Activated B cell treated with CpG ODN at 0.5 μM for 24 hours (primary cell): Measurements from ENCODE around the gene PPP1R12B. TPM values are rescaled to one million over a fixed set of nuclear protein-coding genes. Genes with fewer than 3 reads are reported as not detected.
"Not testable (repeated sequence)": the region's sequence is repeated elsewhere in the genome, so short reads cannot be mapped to it uniquely, and the experiment has no call there.

Source experiments
- ATAC-seq: fragments of 200-7000 bp; cut with Tn5 transposase; one replicate; pipeline ENCODE4 v1.10.0; 2021; ENCODE audit warnings: low read depth, mild to moderate bottlenecking, moderate library complexity
- CTCF ChIA-PET: fragments of 350-600 bp; sonication (Branson Sonifier 250); formaldehyde crosslinking; loops from one replicate; lab custom pipeline; 2021; ENCODE audit warnings: antibody characterized with exemption; lab: Charles Lee
- POLR2A ChIA-PET: fragments of 350-600 bp; sonication (Branson Sonifier 250); formaldehyde crosslinking; loops from one replicate; lab custom pipeline; 2021; ENCODE audit warnings: antibody characterized with exemption; lab: Charles Lee
- DNase-seq: peaks from one replicate; pipeline ENCODE4 v3.0.0; 2022
- H3K27ac Mint-ChIP-seq: one replicate; pipeline ENCODE4 v1.8.0; 2020; ENCODE audit warnings: mixed read lengths
- H3K27me3 Mint-ChIP-seq: one replicate; pipeline ENCODE4 v1.8.0; 2021; ENCODE audit warnings: mixed read lengths
- H3K36me3 Mint-ChIP-seq: one replicate; pipeline ENCODE4 v1.8.0; 2021; ENCODE audit warnings: low read depth, mixed read lengths
- H3K4me1 Mint-ChIP-seq: one replicate; pipeline ENCODE4 v1.8.0; 2021; ENCODE audit warnings: mixed read lengths
- H3K4me3 Mint-ChIP-seq: one replicate; pipeline ENCODE4 v1.8.0; 2020; ENCODE audit warnings: mild to moderate bottlenecking, mixed read lengths
- H3K9me3 Mint-ChIP-seq: one replicate; pipeline ENCODE4 v1.8.0; 2020; ENCODE audit warnings: mixed read lengths
- intact Hi-C: fragments of 100-400 bp; cut with micrococcal nuclease; formaldehyde crosslinking; loops from one replicate; pipeline ENCODE4 v1.15.1; 2024
- total RNA-seq: library from RNA; stranded (reverse); gene quantifications from 2 replicates; pipeline ENCODE4 v1.2.3, GENCODE V29; 2022
- TF ChIP-seq, protein P1 (sequence below): fragments of 200-600 bp; IDR thresholded peaks from one replicate; pipeline ENCODE4 v1.8.0; 2022; ENCODE audit warnings: antibody characterized with exemption, mild to moderate bottlenecking

Gene PPP1R12B
- total RNA-seq, 1 donor from 2014 or later: 25.7 TPM

DNA sequence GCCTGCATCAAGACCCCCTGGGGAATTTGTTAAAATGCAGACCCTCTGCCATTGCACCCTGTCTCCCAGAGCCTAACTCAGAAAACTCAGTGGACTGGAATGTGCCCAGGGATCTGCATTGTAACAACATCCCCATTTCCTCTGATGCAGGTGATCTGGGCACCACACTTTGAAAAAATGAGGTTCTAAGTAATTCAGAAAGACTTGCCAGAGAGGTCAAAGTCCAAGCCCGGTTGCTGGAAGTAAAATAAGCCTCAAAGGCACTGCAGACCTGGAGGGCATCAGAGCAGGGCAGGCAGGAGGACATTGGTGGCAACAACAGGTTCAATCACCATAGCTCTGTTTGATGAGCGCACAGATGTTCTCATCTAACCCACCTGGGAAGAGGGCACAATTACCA lies 271.0 kb downstream of the PPP1R12B start:
- H3K27ac Mint-ChIP-seq: no peak overlapping the region

DNA sequence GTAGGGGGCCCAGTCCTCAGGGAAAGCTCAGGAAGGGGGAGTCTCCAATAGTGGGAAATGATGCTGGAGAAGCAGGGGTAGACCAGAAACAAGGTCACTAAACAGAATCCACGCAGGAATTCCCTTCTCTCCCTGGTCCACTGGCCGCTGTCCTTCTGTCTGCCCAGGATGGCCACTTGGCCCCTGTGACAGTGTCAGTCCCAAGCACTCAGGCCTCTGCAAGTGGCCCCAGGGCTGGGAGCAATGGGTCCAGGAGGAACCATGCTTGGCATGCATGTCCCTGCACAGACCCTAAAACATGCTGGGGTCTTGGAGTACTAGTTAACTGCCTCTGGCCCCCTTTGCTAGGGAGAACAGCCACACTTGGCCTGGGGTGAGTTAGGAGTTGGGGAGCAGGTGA lies 271.5 kb downstream of the PPP1R12B start:
- peaks cover 12% of the 10 kb centered on the region for H3K27me3 Mint-ChIP-seq
- H3K9me3 Mint-ChIP-seq, POLR2A ChIA-PET, CTCF ChIA-PET, H3K27ac Mint-ChIP-seq, DNase-seq, H3K36me3 Mint-ChIP-seq, ATAC-seq, H3K4me3 Mint-ChIP-seq: not testable (repeated sequence)
- intact Hi-C loops: loop anchor here (10.0 kb wide), 1 partner anchor 95 kb away; the partner anchor contains the start of gene SYT2
- peaks cover 42% of the 10 kb centered on the region for H3K4me1 Mint-ChIP-seq

More for the DNA sequence above, 271.0 kb downstream of the PPP1R12B start:
- ChIA-PET CTCF (no interaction called here), POLR2A (no interaction called here)
- DNase-seq: no peak
- H3K36me3 Mint-ChIP-seq: no peaks in the 10 kb centered on the region
- peaks cover 47% of the 10 kb centered on the region for H3K4me1 Mint-ChIP-seq
- no peaks in the 10 kb centered on the region for H3K9me3 Mint-ChIP-seq
- no peak for ATAC-seq
- no peak overlapping the region for H3K4me3 Mint-ChIP-seq
- peaks cover 12% of the 10 kb centered on the region for H3K27me3 Mint-ChIP-seq
- TF ChIP-seq, protein P1, sequence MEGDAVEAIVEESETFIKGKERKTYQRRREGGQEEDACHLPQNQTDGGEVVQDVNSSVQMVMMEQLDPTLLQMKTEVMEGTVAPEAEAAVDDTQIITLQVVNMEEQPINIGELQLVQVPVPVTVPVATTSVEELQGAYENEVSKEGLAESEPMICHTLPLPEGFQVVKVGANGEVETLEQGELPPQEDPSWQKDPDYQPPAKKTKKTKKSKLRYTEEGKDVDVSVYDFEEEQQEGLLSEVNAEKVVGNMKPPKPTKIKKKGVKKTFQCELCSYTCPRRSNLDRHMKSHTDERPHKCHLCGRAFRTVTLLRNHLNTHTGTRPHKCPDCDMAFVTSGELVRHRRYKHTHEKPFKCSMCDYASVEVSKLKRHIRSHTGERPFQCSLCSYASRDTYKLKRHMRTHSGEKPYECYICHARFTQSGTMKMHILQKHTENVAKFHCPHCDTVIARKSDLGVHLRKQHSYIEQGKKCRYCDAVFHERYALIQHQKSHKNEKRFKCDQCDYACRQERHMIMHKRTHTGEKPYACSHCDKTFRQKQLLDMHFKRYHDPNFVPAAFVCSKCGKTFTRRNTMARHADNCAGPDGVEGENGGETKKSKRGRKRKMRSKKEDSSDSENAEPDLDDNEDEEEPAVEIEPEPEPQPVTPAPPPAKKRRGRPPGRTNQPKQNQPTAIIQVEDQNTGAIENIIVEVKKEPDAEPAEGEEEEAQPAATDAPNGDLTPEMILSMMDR: no peak
- intact Hi-C loops: loop anchor here (5.0 to 10.0 kb wide), 3 partner anchors 52 to 455 kb away; partner anchors contain the start of gene PTPN7

DNA sequence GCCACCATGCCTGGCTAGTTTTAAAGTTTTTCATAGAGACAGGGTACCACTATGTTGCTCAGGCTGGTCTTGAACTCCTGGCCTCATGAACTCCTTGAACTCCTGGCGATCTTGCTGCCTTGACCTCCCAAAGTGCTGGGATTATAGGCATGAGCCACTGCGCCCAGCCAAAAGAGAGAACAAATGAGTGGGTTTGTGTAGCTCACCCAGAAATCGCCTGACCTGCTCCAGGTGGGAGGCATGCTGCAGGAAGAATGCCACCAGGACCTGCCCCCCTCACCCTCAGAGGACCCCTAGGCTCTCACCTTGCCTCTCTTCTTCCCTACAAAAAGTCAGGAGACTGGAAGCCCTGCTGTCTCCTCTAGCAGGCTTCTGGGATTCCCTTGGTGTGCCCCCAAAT lies 272.9 kb downstream of the PPP1R12B start:
- H3K4me1 Mint-ChIP-seq: peaks cover 36% of the 10 kb centered on the region
- POLR2A ChIA-PET: no interaction called here
- H3K27me3 Mint-ChIP-seq: peaks cover 12% of the 10 kb centered on the region
- no peak overlapping the region for H3K4me3 Mint-ChIP-seq
- CTCF ChIA-PET: no interaction called here
- DNase-seq (peak; percentile 7), ATAC-seq (no peak)
- H3K27ac Mint-ChIP-seq: no peak overlapping the region
- TF ChIP-seq, protein P1: no peak
- H3K36me3 Mint-ChIP-seq: no peaks in the 10 kb centered on the region
- intact Hi-C loops: loop anchor here (10.0 kb wide), 1 partner anchor 93 kb away; the partner anchor contains the start of gene SYT2
- H3K9me3 Mint-ChIP-seq: no peaks in the 10 kb centered on the region

DNA sequence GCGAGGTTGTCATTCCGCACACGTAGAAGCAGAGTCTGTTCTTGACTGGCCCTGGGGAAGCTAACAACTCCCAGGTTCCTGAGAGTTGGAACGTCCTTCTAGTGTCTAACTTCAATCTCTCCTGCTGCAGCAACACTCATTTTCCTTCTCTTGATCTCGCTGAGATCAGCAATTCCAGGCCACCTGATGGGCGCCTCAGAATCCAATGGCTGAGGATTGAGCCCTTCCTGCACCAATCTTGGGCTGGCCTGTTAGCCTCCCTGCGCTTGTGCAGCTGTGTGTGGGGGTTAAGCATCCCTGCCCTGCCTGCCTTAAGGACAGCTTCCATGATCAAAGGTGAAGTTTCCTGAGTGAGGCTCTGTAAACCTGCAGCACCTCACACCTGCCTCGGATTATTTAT lies 273.9 kb downstream of the PPP1R12B start:
- Mint-ChIP-seq H3K27ac (no peak overlapping the region), H3K36me3 (no peaks in the 10 kb centered on the region), H3K27me3 (peaks cover 12% of the 10 kb centered on the region), H3K9me3 (no peaks in the 10 kb centered on the region), H3K4me1 (peaks cover 36% of the 10 kb centered on the region), H3K4me3 (no peak overlapping the region)
- CTCF ChIA-PET: no interaction called here
- intact Hi-C loops: loop anchor here (10.0 kb wide), 1 partner anchor 92 kb away; the partner anchor contains the start of gene SYT2
- POLR2A ChIA-PET: no interaction called here
- ATAC-seq (no peak), DNase-seq (no peak)
- TF ChIP-seq, protein P1: no peak

DNA sequence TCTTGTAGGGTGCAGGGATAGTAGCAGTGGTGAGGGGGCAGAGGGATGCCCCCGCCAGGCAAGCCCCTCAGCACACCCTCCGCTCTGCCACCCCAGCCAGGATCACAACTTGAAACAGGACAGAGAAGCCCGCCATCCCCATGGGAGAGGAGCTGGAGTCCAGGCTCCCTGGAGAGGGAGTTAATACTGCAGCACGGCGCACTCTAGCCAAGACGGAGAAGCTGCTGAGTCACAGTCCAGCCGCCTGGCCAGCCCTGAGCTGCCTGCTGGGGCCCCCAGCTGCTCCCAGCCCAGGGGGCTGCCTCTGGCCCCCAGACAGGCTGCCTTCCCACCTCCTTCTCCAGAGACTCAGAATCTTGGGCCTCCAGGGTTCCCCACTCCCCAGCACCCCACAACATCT lies 274.6 kb downstream of the PPP1R12B start:
- no peaks in the 10 kb centered on the region for H3K9me3 Mint-ChIP-seq
- H3K4me3 Mint-ChIP-seq: no peak overlapping the region
- POLR2A ChIA-PET: no interaction called here
- H3K4me1 Mint-ChIP-seq: peaks cover 36% of the 10 kb centered on the region
- ATAC-seq: no peak
- intact Hi-C loops: loop anchor here (10.0 kb wide), 1 partner anchor 92 kb away; the partner anchor contains the start of gene SYT2
- no peak overlapping the region for H3K27ac Mint-ChIP-seq
- no peak for DNase-seq
- TF ChIP-seq, protein P1: no peak
- peaks cover 12% of the 10 kb centered on the region for H3K27me3 Mint-ChIP-seq
- CTCF ChIA-PET: no interaction called here
- H3K36me3 Mint-ChIP-seq: no peaks in the 10 kb centered on the region

DNA sequence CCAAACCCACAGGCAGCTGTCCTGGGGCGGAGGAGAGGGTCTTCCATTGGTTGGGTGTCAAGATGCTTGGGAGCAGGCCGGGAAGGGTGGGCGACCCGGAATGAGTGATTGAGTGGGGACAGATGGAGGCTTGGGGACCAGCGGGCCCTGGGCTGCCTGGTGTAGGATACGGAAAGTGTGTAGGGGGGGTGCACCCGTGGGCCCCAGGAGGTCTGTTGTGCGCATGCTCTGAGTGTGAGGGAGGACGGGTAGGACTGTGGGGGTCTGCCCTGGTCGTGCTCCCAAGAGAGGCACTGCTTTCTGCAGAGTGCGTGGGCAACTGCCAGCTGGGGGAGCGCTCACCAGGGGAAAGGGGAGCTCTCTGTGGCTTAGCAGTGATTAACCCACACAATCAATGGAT lies 275.0 kb downstream of the PPP1R12B start:
- intact Hi-C loops: loop anchor here (10.0 kb wide), 1 partner anchor 91 kb away; the partner anchor contains the start of gene SYT2
- peaks cover 36% of the 10 kb centered on the region for H3K4me1 Mint-ChIP-seq

More for the DNA sequence above, 275.0 kb downstream of the PPP1R12B start:
- DNase-seq, H3K9me3 Mint-ChIP-seq, H3K36me3 Mint-ChIP-seq, H3K27ac Mint-ChIP-seq, H3K4me3 Mint-ChIP-seq, ATAC-seq, CTCF ChIA-PET, POLR2A ChIA-PET: not testable (repeated sequence)
- H3K27me3 Mint-ChIP-seq: peaks cover 12% of the 10 kb centered on the region
